ENCODE results near the gene ZNF770. TPM values are rescaled to one million over a fixed set of nuclear protein-coding genes. Genes with fewer than 3 reads are reported as not detected.
A peak's percentile ranks its signal among the peaks of the same experiment; 100 is the strongest.

ZNF770 gene, protein sequence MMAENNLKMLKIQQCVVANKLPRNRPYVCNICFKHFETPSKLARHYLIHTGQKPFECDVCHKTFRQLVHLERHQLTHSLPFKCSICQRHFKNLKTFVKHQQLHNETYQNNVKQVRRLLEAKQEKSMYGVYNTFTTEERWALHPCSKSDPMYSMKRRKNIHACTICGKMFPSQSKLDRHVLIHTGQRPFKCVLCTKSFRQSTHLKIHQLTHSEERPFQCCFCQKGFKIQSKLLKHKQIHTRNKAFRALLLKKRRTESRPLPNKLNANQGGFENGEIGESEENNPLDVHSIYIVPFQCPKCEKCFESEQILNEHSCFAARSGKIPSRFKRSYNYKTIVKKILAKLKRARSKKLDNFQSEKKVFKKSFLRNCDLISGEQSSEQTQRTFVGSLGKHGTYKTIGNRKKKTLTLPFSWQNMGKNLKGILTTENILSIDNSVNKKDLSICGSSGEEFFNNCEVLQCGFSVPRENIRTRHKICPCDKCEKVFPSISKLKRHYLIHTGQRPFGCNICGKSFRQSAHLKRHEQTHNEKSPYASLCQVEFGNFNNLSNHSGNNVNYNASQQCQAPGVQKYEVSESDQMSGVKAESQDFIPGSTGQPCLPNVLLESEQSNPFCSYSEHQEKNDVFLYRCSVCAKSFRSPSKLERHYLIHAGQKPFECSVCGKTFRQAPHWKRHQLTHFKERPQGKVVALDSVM
- total RNA-seq: 10 to 100 TPM; 34.0 to 35.1 TPM

DNA sequence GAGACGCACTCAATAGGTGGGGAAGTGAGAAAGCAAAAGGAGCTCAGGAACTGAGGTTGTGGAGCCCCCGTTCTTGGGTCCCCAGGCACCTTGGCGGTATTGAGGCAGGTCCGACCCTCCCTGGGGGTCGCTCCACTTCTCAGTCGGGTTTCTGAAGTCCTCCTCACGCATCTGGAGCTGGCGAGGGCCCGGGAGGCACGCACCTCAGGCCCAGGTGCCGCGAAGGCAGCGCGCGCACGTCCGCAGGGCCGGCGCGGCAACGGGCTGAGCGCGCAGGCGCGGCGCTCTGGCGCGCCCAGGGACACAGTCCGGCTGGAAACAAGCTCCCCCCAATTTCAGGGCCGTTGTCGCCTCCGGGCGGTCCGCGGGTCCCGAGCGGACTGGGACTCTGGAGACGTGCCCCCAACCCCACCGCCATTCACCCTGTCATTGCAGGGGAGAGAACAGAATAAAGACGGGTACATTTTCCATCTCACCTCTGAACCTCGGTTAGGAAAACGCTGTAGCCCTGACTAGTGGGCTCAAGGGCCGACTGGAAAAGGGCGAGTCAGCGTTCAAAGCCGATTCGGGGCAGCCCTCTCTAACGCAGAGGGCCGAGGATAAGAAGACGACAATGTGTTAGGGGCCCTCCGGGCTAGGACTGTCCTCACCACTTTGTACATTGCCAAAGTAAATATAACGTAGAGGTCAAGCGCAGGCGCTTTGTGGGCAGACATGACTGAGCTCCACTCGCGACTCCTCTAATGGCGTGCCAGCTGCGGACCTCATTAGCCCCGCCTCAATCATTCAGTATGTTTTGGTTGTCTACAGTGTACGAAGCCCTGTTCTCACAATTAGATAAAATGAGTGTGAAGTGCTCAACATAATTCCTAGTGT is at the start of gene ZNF770:
TSS of gene ZNF770 (minus strand) at position 261 of the 876 bp plus-strand sequence. CDS start 4,853 bp downstream, outside the sequence.
- Mint-ChIP-seq H3K9me3 (ENCODE audit: insufficient read depth) (no peaks in the 10 kb centered on the region), H3K4me3 (peak within 1 kb of the TSS; percentile 95), H3K27ac (peak within 1 kb of the TSS; percentile 98), H3K36me3 (ENCODE audit: low read depth) (peaks cover 20% of the 10 kb centered on the region), H3K27me3 (ENCODE audit: low read depth) (no peaks in the 10 kb centered on the region), H3K4me1 (ENCODE audit: low read depth) (peaks cover 39% of the 10 kb centered on the region)
- peak; percentile 84 for DNase-seq
- CTCF ChIA-PET: interaction anchor here (0.8 to 4.0 kb wide), 3 partner anchors 11 to 18 kb away, joined by 3 to 31 read pairs (median 3); partner anchors contain the start of gene AQR
- peak; percentile 93 for ATAC-seq
- POLR2A ChIA-PET: interaction anchor here (0.6 to 3.9 kb wide), 18 partner anchors 12 to 1591 kb away, joined by 3 to 65 read pairs (median 4); partner anchors contain the start of genes AQR, CDIN1, DPH6 and GOLGA8B

GRCh38 chr15:35028235-35028984 is 40.3 kb upstream of the ZNF770 start:
- Mint-ChIP-seq H3K36me3 (ENCODE audit: low read depth) (no peaks in the 10 kb centered on the region), H3K27ac (no peak overlapping the region), H3K4me1 (ENCODE audit: low read depth) (no peaks in the 10 kb centered on the region), H3K27me3 (ENCODE audit: low read depth) (no peaks in the 10 kb centered on the region), H3K9me3 (ENCODE audit: insufficient read depth) (no peaks in the 10 kb centered on the region), H3K4me3 (no peak overlapping the region)
- no peak for ATAC-seq
- CTCF ChIA-PET: no interaction called here
- no peak for DNase-seq
- POLR2A ChIA-PET: interaction anchor here (1.2 kb wide), 1 partner anchor 40 kb away, joined by 3 read pairs; the partner anchor contains the start of gene ZNF770

DNA sequence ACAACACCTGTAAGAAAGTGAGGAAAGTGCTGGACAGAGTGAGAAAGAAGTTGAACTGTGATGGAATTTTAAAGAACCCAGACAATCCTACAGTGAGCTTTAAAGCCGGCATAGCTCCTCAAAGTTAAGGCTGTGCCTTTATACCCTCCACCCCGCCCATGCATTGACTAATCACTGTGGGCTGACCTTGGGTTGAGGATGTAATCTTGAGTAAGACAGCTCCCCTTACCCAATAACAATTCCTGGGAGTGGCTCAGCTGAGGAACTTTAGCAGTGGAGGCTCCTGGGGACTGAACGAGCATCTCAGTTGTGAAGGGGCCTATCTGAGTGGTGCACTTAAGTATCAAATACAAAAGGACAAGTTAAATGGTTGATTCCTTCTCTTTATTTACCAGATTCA is 35.7 kb upstream of the ZNF770 start:
- Mint-ChIP-seq H3K36me3 (ENCODE audit: low read depth) (no peaks in the 10 kb centered on the region), H3K9me3 (ENCODE audit: insufficient read depth) (no peaks in the 10 kb centered on the region), H3K4me3 (no peak overlapping the region), H3K4me1 (ENCODE audit: low read depth) (no peaks in the 10 kb centered on the region), H3K27me3 (ENCODE audit: low read depth) (peaks cover 2% of the 10 kb centered on the region), H3K27ac (no peak overlapping the region)
- ChIA-PET CTCF (no interaction called here), POLR2A (interaction anchor here (1.8 kb wide), 1 partner anchor 36 kb away, joined by 5 read pairs; the partner anchor contains the start of gene ZNF770)
- ATAC-seq (no peak), DNase-seq (no peak)

DNA sequence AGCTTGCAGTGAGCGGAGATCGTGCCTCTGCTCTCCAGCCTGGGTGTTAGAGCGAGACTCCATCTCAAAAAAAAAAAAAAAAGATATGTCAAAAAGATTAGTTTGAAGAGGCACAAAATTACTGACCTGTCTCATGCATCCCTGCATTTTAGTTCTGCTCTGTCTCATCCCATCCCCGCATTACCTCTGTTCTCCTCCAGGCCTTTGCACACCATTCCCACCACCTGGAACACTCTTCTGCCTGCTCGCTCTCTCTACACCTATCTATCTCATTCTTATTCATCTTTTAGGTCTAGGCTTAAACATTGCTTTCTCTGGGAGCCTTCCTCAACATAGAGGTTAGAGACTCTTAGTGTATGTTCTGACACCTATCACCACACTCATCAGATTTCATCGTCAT is 32.9 kb upstream of the ZNF770 start:
- Mint-ChIP-seq H3K36me3 (ENCODE audit: low read depth) (no peaks in the 10 kb centered on the region), H3K4me3 (no peak overlapping the region), H3K4me1 (ENCODE audit: low read depth) (no peaks in the 10 kb centered on the region), H3K27me3 (ENCODE audit: low read depth) (peaks cover 4% of the 10 kb centered on the region), H3K27ac (no peak overlapping the region), H3K9me3 (ENCODE audit: insufficient read depth) (no peaks in the 10 kb centered on the region)
- POLR2A ChIA-PET: no interaction called here
- CTCF ChIA-PET: no interaction called here
- no peak for ATAC-seq
- DNase-seq: no peak

DNA sequence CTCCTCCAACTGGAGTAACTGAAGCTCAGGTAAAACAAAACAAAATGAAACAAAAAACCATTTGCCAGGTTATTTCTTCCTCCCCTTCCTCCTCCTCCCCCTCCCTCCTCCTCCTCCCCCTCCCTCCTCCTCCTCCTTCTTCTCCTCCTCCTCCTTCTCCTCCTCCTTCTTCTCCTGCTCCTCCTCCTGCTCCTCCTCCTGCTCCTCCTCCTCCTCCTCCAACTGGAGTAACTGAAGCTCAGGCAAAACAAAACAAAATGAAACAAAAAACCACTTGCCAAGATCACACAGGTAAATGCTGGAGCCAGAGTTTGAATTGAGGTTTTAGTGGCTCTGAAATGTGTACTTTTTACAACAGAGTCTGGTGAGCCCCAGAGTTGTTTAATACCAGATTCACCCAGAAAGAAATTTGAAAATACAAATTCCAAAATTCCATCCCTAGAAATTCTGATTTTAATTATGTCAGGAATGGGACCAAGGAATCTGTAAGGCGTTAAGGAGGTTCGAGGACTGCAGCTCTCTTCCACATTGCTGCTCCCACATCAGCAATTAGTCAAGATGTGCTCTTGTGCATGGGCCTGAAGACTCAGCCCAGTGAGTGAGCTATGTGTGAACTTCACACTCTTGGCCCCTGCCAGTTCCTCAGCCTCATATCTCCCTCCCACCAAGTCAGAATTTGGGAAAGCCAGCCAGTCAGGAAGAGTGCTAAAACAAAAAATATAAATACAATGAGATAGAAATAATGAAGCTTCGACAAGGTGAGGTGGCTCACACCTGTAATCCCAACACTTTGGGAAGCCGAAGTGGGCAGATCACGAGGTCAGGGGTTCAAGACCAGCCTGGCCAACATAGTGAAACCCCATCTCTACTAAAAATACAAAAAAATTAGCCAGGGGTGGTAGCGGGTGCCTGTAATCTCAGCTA is 31.6 kb upstream of the ZNF770 start:
- no peaks in the 10 kb centered on the region for H3K36me3 Mint-ChIP-seq (ENCODE audit: low read depth)
- no peaks in the 10 kb centered on the region for H3K9me3 Mint-ChIP-seq (ENCODE audit: insufficient read depth)
- no peaks in the 10 kb centered on the region for H3K4me1 Mint-ChIP-seq (ENCODE audit: low read depth)
- DNase-seq (no peak), ATAC-seq (no peak)
- no peak overlapping the region for H3K27ac Mint-ChIP-seq
- H3K4me3 Mint-ChIP-seq: no peak overlapping the region
- peaks cover 6% of the 10 kb centered on the region for H3K27me3 Mint-ChIP-seq (ENCODE audit: low read depth)
- ChIA-PET CTCF (interaction anchor here (0.9 to 1.1 kb wide), 2 partner anchors 26 to 59 kb away, joined by 3 read pairs; no protein-coding TSS in a partner anchor), POLR2A (no interaction called here)

- peaks cover 4% of the 10 kb centered on the region for H3K27me3 Mint-ChIP-seq (ENCODE audit: low read depth)
- H3K9me3 Mint-ChIP-seq (ENCODE audit: insufficient read depth): no peaks in the 10 kb centered on the region
- H3K4me3 Mint-ChIP-seq: no peak overlapping the region
- DNase-seq (no peak), ATAC-seq (no peak)
- ChIA-PET POLR2A (no interaction called here), CTCF (no interaction called here)
- H3K36me3 Mint-ChIP-seq (ENCODE audit: low read depth): no peaks in the 10 kb centered on the region
- no peaks in the 10 kb centered on the region for H3K4me1 Mint-ChIP-seq (ENCODE audit: low read depth)
- H3K27ac Mint-ChIP-seq: no peak overlapping the region
Observed at GRCh38 chr15:35014241-35014640, 26.2 kb upstream of the ZNF770 start.

DNA sequence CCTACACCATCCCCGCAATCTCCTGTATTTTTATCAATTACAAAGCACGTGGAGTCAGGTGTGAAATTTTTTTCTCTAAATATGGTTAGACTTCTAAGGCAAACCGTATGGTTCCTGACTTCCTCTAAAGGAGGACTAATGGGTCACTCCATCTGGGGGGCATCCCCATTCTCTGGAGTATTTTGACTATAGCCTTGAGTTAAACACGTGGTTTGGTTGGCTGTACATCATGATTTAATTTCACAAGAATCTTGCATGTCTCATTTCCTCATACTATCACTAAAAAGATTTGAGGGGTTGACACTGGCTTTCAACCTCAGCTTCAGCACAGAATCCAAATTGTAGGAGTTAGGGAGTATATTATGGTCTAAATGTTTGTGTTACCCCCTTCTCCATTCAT is 25.3 kb upstream of the ZNF770 start:
- no peak for DNase-seq
- ATAC-seq: no peak
- CTCF ChIA-PET: no interaction called here
- Mint-ChIP-seq H3K4me3 (no peak overlapping the region), H3K27me3 (ENCODE audit: low read depth) (peaks cover 4% of the 10 kb centered on the region), H3K36me3 (ENCODE audit: low read depth) (no peaks in the 10 kb centered on the region), H3K9me3 (ENCODE audit: insufficient read depth) (no peaks in the 10 kb centered on the region), H3K4me1 (ENCODE audit: low read depth) (no peaks in the 10 kb centered on the region), H3K27ac (no peak overlapping the region)
- POLR2A ChIA-PET: no interaction called here

GRCh38 chr15:35007397-35007796 is 19.3 kb upstream of the ZNF770 start:
- no peak overlapping the region for H3K27ac Mint-ChIP-seq
- H3K27me3 Mint-ChIP-seq (ENCODE audit: low read depth): no peaks in the 10 kb centered on the region
- no peaks in the 10 kb centered on the region for H3K4me1 Mint-ChIP-seq (ENCODE audit: low read depth)
- no peak overlapping the region for H3K4me3 Mint-ChIP-seq
- no peak for ATAC-seq
- CTCF ChIA-PET: no interaction called here
- POLR2A ChIA-PET: interaction anchor here (0.6 to 1.1 kb wide), 2 partner anchors 19 to 934 kb away, joined by 3 read pairs; partner anchors contain the start of gene ZNF770
- DNase-seq: no peak
- no peaks in the 10 kb centered on the region for H3K9me3 Mint-ChIP-seq (ENCODE audit: insufficient read depth)
- H3K36me3 Mint-ChIP-seq (ENCODE audit: low read depth): no peaks in the 10 kb centered on the region

DNA sequence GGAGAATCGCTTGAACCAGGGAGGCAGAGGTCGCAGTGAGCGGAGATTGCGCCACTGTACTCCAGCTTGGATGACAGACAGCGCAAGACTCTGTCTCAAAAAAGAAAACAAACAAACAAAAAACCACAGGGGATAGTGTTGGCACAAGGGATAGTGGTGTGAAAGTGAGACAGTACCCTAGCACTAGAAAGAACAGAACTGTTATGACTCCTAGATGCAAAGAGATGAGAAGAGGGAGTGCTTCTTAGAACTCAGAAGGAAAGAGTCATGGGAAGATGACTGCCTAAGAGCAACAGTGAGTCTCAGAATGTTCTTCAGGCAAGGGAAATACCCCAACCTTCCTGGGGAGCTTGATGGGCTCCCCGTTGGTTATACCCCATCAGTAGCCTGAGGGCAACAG is 17.8 kb upstream of the ZNF770 start:
- ChIA-PET POLR2A (no interaction called here), CTCF (no interaction called here)
- DNase-seq: no peak
- H3K4me3 Mint-ChIP-seq: no peak overlapping the region
- H3K27ac Mint-ChIP-seq: no peak overlapping the region
- no peak for ATAC-seq
- no peaks in the 10 kb centered on the region for H3K4me1 Mint-ChIP-seq (ENCODE audit: low read depth)
- no peaks in the 10 kb centered on the region for H3K9me3 Mint-ChIP-seq (ENCODE audit: insufficient read depth)
- no peaks in the 10 kb centered on the region for H3K36me3 Mint-ChIP-seq (ENCODE audit: low read depth)
- no peaks in the 10 kb centered on the region for H3K27me3 Mint-ChIP-seq (ENCODE audit: low read depth)

GRCh38 chr15:35003928-35004327 is 15.8 kb upstream of the ZNF770 start:
- H3K27ac Mint-ChIP-seq: no peak overlapping the region
- ChIA-PET POLR2A (no interaction called here), CTCF (no interaction called here)
- no peaks in the 10 kb centered on the region for H3K27me3 Mint-ChIP-seq (ENCODE audit: low read depth)
- ATAC-seq (no peak), DNase-seq (no peak)
- H3K36me3 Mint-ChIP-seq (ENCODE audit: low read depth): no peaks in the 10 kb centered on the region
- H3K9me3 Mint-ChIP-seq (ENCODE audit: insufficient read depth): no peaks in the 10 kb centered on the region
- H3K4me3 Mint-ChIP-seq: no peak overlapping the region
- H3K4me1 Mint-ChIP-seq (ENCODE audit: low read depth): no peaks in the 10 kb centered on the region

All from activated CD8-positive, alpha-beta T cell treated with anti-CD3 and anti-CD28 coated beads, Interleukin-2, amount 10 ng/mL, durations not matched to agents 7 days and 5 days (primary cell).